ENCODE data around the gene LAGE3. TPM values are rescaled to one million over a fixed set of nuclear protein-coding genes. Genes with fewer than 3 reads are reported as not detected.

The LAGE3 gene
- polyA plus RNA-seq, 1 experiment, result 9.3 TPM

DNA sequence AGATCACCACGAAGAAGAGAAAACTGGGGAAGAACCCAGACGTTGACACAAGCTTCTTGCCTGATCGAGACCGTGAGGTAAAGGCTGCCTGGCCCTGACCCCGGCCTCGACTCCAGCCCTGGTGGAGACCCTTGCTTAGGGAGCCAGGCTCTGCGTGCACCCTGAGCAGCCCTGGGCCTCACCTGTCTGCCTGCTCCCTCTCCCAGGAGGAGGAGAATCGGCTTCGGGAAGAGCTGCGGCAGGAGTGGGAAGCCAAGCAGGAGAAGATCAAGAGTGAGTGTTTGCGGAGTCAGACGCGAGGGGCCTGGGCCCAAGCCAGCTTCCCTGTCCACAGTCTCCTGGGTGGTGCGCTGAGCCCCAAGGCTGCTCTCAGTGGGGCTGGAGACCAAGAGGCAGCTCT lies 30.6 kb downstream of the LAGE3 start:
- H3K9me3 ChIP-seq (ENCODE audit: control insufficient read depth, insufficient read depth, low read length), result no peaks in the 10 kb centered on the region
- TF ChIP-seq, protein P1, sequence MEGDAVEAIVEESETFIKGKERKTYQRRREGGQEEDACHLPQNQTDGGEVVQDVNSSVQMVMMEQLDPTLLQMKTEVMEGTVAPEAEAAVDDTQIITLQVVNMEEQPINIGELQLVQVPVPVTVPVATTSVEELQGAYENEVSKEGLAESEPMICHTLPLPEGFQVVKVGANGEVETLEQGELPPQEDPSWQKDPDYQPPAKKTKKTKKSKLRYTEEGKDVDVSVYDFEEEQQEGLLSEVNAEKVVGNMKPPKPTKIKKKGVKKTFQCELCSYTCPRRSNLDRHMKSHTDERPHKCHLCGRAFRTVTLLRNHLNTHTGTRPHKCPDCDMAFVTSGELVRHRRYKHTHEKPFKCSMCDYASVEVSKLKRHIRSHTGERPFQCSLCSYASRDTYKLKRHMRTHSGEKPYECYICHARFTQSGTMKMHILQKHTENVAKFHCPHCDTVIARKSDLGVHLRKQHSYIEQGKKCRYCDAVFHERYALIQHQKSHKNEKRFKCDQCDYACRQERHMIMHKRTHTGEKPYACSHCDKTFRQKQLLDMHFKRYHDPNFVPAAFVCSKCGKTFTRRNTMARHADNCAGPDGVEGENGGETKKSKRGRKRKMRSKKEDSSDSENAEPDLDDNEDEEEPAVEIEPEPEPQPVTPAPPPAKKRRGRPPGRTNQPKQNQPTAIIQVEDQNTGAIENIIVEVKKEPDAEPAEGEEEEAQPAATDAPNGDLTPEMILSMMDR (IDR thresholded peaks at IDR 0.05; ENCODE audit: low read depth, low read length), result no peak
- H3K4me3 ChIP-seq (ENCODE audit: low read depth, low read length), result no peak overlapping the region
- H3K27me3 ChIP-seq (ENCODE audit: control insufficient read depth, insufficient read depth, low read length), result no peaks in the 10 kb centered on the region
- no peak for DNase-seq (ENCODE audit: low read depth, low spot score)
- ChIA-PET CTCF (no interaction called here), POLR2A (interaction anchor here (0.7 kb wide), 1 partner anchor 31 kb away, joined by 5 read pairs; no protein-coding TSS in a partner anchor)
- H3K27ac ChIP-seq (ENCODE audit: low read depth, low read length), result no peak overlapping the region

DNA sequence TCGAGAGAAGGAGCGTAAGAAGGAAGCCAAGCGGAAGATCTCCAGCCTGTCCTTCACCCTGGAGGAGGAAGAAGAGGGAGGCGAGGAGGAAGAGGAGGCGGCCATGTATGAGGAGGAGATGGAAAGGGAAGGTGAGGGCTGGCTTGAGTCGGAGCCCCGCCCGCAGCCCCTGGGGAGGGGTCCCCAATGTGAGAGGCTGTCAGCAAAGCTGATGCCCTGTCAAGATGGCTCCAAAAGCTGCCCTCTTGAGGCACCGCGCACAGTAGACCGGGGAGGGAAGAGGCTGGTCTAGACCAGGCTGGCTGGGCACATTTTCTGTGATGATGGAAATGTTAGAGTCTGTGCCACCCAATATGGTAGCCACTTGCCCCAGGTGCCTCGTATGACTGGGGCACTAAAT lies 32.7 kb downstream of the LAGE3 start:
- no peak for DNase-seq (ENCODE audit: low read depth, low spot score)
- Histone ChIP-seq H3K27me3 (ENCODE audit: control insufficient read depth, insufficient read depth, low read length) (no peaks in the 10 kb centered on the region), H3K9me3 (ENCODE audit: control insufficient read depth, insufficient read depth, low read length) (no peaks in the 10 kb centered on the region), H3K4me3 (ENCODE audit: low read depth, low read length) (no peak overlapping the region), H3K27ac (ENCODE audit: low read depth, low read length) (no peak overlapping the region)
- ChIA-PET CTCF (no interaction called here), POLR2A (no interaction called here)
- TF ChIP-seq, protein P1 (IDR thresholded peaks at IDR 0.05; ENCODE audit: low read depth, low read length), result no peak

DNA sequence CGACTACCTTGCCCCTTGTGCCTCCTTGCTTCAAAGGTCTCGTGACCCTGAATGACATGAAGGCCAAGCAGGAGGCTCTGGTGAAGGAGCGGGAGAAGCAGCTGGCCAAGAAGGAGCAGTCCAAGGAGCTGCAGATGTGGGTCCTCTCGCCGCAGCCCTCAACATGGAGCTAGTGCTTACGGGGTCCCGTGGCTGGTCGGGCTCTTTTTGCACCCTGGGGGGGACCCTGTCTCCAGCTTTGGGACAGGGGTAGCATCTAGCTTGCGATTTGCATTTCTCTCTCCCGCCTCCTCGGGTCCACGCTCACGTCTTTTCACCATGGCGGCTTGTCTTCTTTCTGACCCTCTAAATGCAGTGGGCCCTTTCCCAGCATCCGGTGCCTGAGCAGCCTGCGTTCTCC lies 33.3 kb downstream of the LAGE3 start:
- H3K27ac ChIP-seq (ENCODE audit: low read depth, low read length), result no peak overlapping the region
- CTCF ChIA-PET, result no interaction called here
- DNase-seq (ENCODE audit: low read depth, low spot score), result no peak
- no peak overlapping the region for H3K4me3 ChIP-seq (ENCODE audit: low read depth, low read length)
- no peaks in the 10 kb centered on the region for H3K27me3 ChIP-seq (ENCODE audit: control insufficient read depth, insufficient read depth, low read length)
- no peaks in the 10 kb centered on the region for H3K9me3 ChIP-seq (ENCODE audit: control insufficient read depth, insufficient read depth, low read length)
- TF ChIP-seq, protein P1 (IDR thresholded peaks at IDR 0.05; ENCODE audit: low read depth, low read length), result no peak
- POLR2A ChIA-PET, result no interaction called here

DNA sequence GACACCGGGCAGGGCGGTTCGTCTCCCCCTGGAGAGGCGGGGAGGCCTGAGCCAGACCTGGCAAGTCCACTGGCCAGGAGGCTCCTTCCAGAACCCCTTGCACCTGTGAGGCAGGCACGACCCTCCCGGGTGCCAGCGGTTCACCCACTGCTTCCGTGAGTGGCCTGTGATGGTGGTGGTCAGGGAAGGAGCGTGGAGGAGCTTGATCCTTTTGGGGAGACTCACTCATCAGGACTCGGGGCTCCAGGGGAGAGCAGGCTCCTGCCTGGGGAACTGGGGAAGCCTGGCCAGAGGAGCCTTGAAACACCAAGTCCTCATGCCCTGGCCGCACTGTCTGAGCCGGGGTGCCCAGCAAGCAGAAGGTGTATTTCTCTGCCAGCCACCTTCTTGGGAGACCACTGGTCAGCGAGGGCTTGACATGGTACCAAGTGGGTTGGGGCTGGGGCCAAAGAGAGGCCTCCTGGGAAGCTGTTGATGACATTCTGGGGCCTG lies 34.3 kb downstream of the LAGE3 start:
- Histone ChIP-seq H3K27me3 (ENCODE audit: control insufficient read depth, insufficient read depth, low read length) (no peaks in the 10 kb centered on the region), H3K27ac (ENCODE audit: low read depth, low read length) (no peak overlapping the region), H3K4me3 (ENCODE audit: low read depth, low read length) (peak overlapping the region; percentile 66), H3K9me3 (ENCODE audit: control insufficient read depth, insufficient read depth, low read length) (no peaks in the 10 kb centered on the region)
- POLR2A ChIA-PET, result interaction anchor here (0.6 kb wide), 1 partner anchor 66 kb away, joined by 4 read pairs; the partner anchor contains the start of gene EMD
- no peak for DNase-seq (ENCODE audit: low read depth, low spot score)
- TF ChIP-seq, protein P1 (IDR thresholded peaks at IDR 0.05; ENCODE audit: low read depth, low read length), result no peak
- CTCF ChIA-PET, result interaction anchor here (0.6 kb wide), 1 partner anchor 758 kb away, joined by 3 read pairs; no protein-coding TSS in a partner anchor

DNA sequence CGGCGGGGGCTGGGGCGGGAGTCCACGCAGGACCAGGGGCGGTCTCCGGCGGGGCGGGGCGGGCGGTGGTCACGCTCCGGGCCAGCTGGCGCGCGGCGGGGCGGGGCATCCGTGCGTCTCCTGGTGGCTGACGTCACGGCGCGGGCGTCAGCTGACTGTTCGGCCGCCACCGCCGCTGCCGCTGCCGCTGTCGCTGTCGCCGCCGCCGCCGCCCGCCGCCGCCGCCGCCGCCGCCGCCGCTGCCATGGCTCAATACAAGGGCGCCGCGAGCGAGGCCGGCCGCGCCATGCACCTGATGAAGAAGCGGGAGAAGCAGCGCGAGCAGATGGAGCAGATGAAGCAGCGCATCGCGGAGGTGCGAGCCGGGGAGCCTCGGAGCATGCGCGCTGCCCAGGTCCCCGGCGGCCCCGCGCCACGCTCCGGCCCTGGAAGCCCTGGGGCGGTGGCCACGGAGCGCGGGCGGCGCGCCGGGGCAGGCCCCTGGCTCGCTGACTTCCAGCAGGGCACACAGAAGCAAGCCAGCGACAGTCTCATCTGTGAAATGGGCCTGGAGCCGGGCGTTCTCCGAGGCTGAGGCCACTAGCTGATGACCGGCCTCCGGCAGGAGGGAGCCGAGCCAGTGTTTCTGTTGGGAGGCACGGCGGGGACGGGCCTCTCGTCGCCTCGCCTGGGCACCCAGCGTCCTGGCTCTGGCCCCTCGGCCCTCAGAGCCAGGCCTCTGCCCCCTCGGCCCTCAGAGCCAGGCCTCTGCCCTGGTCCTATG lies 34.9 kb downstream of the LAGE3 start, which contains the start of gene FAM50A:
Gene FAM50A (plus strand): TSS at position 150 of the 763 bp plus-strand sequence. CDS start 95 bp downstream, at position 245.
- Histone ChIP-seq H3K27ac (ENCODE audit: low read depth, low read length) (peak within 1 kb of the TSS; percentile 73), H3K9me3 (ENCODE audit: control insufficient read depth, insufficient read depth, low read length) (no peaks in the 10 kb centered on the region), H3K27me3 (ENCODE audit: control insufficient read depth, insufficient read depth, low read length) (no peaks in the 10 kb centered on the region), H3K4me3 (ENCODE audit: low read depth, low read length) (peak within 1 kb of the TSS; percentile 66)
- TF ChIP-seq, protein P1 (IDR thresholded peaks at IDR 0.05; ENCODE audit: low read depth, low read length), result no peak
- CTCF ChIA-PET, result interaction anchor here (0.6 kb wide), 2 partner anchors 8 to 757 kb away, joined by 3 read pairs; no protein-coding TSS in a partner anchor
- no peak for DNase-seq (ENCODE audit: low read depth, low spot score)
- POLR2A ChIA-PET, result no interaction called here
